Ascending aorta (tissue), 2 donors: ENCODE results near the gene USP34. TPM values are rescaled to one million over a fixed set of nuclear protein-coding genes. Genes with fewer than 3 reads are reported as not detected.

Experiments
- DNase-seq, 2 donors: peaks; one replicate each; pipeline ENCODE4 v3.0.0-alpha.2; 2019; ENCODE audit warnings: low spot score in 2 of 2
- H3K27ac ChIP-seq, 2 donors: fragments of 200-600 bp; sonication (generic); one replicate each; pipeline ENCODE4 v1.5.1; 2016 to 2017; ENCODE audit warnings: mild to moderate bottlenecking in 1 of 2
- H3K27me3 ChIP-seq: fragments of 200-600 bp; sonication (generic); one replicate; pipeline ENCODE4 v1.5.1; 2017
- H3K36me3 ChIP-seq, 2 donors: fragments of 200-600 bp; sonication (generic); one replicate each; pipeline ENCODE4 v1.5.1; 2016
- H3K4me1 ChIP-seq, 2 donors: fragments of 200-600 bp; sonication (generic); one replicate each; pipeline ENCODE4 v1.5.1; 2016 to 2017; ENCODE audit warnings: mild to moderate bottlenecking in 1 of 2
- H3K4me3 ChIP-seq, 2 donors: fragments of 200-600 bp; sonication (generic); one replicate each; pipeline ENCODE4 v1.5.1; 2016 to 2017; ENCODE audit warnings: mild to moderate bottlenecking in 1 of 2
- H3K9me3 ChIP-seq, 2 donors: fragments of 200-600 bp; sonication (generic); one replicate each; pipeline ENCODE4 v1.5.1; 2016
- CTCF ChIP-seq, 3 experiments: fragments of 200-600 bp in 2 of 3; fragments of 450-650 bp in 1 of 3; sonication (generic) in 2 of 3; IDR thresholded peaks; one replicate each; pipeline ENCODE4 v1.5.1; 2016 to 2019; ENCODE audit warnings: antibody characterized with exemption in 3 of 3, mild to moderate bottlenecking in 1 of 3, moderate library complexity in 1 of 3
- intact Hi-C: fragments of 100-400 bp; cut with DNase I; formaldehyde crosslinking; loops from one replicate; pipeline ENCODE4 v1.15.1; 2023
- total RNA-seq: library from RNA; depleted of rRNA; stranded (reverse); fragments of >200 nt; gene quantifications from one replicate; pipeline ENCODE4 v1.1.0, GENCODE V29; 2016

USP34 gene
- total RNA-seq, 1 donor from 2014 or later: 59.3 TPM

- no peak overlapping the region for H3K27ac ChIP-seq
- H3K36me3 ChIP-seq: peaks cover 18 to 42% of the 10 kb centered on the region in 2 donors
- no peak for DNase-seq
- TF ChIP-seq CTCF (IDR thresholded peaks at IDR 0.05): no peak
- H3K4me3 ChIP-seq: no peak overlapping the region
- no peaks in the 10 kb centered on the region for H3K9me3 ChIP-seq
- intact Hi-C loops: no loop called here
- H3K4me1 ChIP-seq: no peaks in the 10 kb centered on the region
- no peaks in the 10 kb centered on the region for H3K27me3 ChIP-seq
Measured at GRCh38 chr2:61338447-61338846, 132.4 kb downstream of the USP34 start.

- no peak for DNase-seq
- H3K36me3 ChIP-seq: peaks cover 0 to 44% of the 10 kb centered on the region in 2 donors
- no peaks in the 10 kb centered on the region for H3K4me1 ChIP-seq
- intact Hi-C loops: no loop called here
- H3K9me3 ChIP-seq: no peaks in the 10 kb centered on the region
- no peaks in the 10 kb centered on the region for H3K27me3 ChIP-seq
- no peak for TF ChIP-seq CTCF (IDR thresholded peaks at IDR 0.05)
- H3K27ac ChIP-seq: no peak overlapping the region
- H3K4me3 ChIP-seq: no peak overlapping the region
Measured at GRCh38 chr2:61335187-61335586, 135.7 kb downstream of the USP34 start.

GRCh38 chr2:61334466-61334865 lies 136.4 kb downstream of the USP34 start:
- H3K27ac ChIP-seq: no peak overlapping the region
- no peaks in the 10 kb centered on the region for H3K9me3 ChIP-seq
- no peaks in the 10 kb centered on the region for H3K4me1 ChIP-seq
- no peak for DNase-seq
- no peak overlapping the region for H3K4me3 ChIP-seq
- H3K27me3 ChIP-seq: no peaks in the 10 kb centered on the region
- intact Hi-C loops: no loop called here
- peaks cover 2 to 48% of the 10 kb centered on the region in 2 donors for H3K36me3 ChIP-seq
- TF ChIP-seq CTCF (IDR thresholded peaks at IDR 0.05): no peak

GRCh38 chr2:61328707-61329251 lies 142.1 kb downstream of the USP34 start:
- H3K4me3 ChIP-seq: no peak overlapping the region
- H3K36me3 ChIP-seq: peaks cover 6 to 52% of the 10 kb centered on the region in 2 donors
- H3K27me3 ChIP-seq: no peaks in the 10 kb centered on the region
- H3K4me1 ChIP-seq: no peaks in the 10 kb centered on the region
- no peak overlapping the region for H3K27ac ChIP-seq
- DNase-seq: no peak
- H3K9me3 ChIP-seq: no peaks in the 10 kb centered on the region
- TF ChIP-seq CTCF (IDR thresholded peaks at IDR 0.05): no peak
- intact Hi-C loops: no loop called here

- no peaks in the 10 kb centered on the region for H3K9me3 ChIP-seq
- H3K27me3 ChIP-seq: no peaks in the 10 kb centered on the region
- H3K4me1 ChIP-seq: no peaks in the 10 kb centered on the region
- no peak overlapping the region for H3K27ac ChIP-seq
- no peak for TF ChIP-seq CTCF (IDR thresholded peaks at IDR 0.05)
- peaks cover 6 to 61% of the 10 kb centered on the region in 2 donors for H3K36me3 ChIP-seq
- no peak overlapping the region for H3K4me3 ChIP-seq
- no peak for DNase-seq
- intact Hi-C loops: no loop called here
Measured at GRCh38 chr2:61327173-61327572, 143.7 kb downstream of the USP34 start.

- Histone ChIP-seq H3K27ac (no peak overlapping the region), H3K4me1 (no peaks in the 10 kb centered on the region), H3K9me3 (no peaks in the 10 kb centered on the region), H3K36me3 (peaks cover 12 to 60% of the 10 kb centered on the region in 2 donors), H3K27me3 (no peaks in the 10 kb centered on the region), H3K4me3 (no peak overlapping the region)
- DNase-seq: no peak
- TF ChIP-seq CTCF (IDR thresholded peaks at IDR 0.05): no peak
- intact Hi-C loops: no loop called here
Measured at GRCh38 chr2:61326423-61326822, 144.5 kb downstream of the USP34 start.
